Measurements from ENCODE around the gene DLEC1. TPM values are rescaled to one million over a fixed set of nuclear protein-coding genes. Genes with fewer than 3 reads are reported as not detected.
A peak's percentile ranks its signal among the peaks of the same experiment; 100 is the strongest.

Gene DLEC1
- total RNA-seq, 4 donors from 2014 or later: 0.20 to 4.1 (median 1.4) TPM

DNA sequence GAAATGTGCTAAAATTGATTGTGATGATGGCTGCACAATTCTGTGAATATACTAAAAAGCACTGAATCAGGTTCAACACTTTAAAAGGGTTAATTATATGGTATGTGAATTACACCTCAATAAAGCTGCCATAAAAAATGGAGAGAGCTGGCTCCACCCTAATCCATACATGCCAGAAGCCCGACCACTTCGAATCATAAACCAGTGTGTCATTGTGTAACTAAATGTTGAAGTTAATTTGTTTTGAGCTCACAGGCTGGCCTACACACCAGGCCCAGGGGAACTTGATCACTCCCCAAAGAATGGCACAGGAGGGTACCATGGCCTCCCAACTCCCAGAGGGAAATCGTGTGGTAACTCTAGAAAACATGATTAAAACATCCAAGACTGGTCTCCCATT, 23.5 kb upstream of the DLEC1 start:
- TF ChIP-seq POLR2AphosphoS5 (IDR thresholded peaks at IDR 0.05): peak in 1 of 3 donors; percentile 31
- TF ChIP-seq POLR2A (IDR thresholded peaks at IDR 0.05): no peak
- no peak for TF ChIP-seq EP300 (IDR thresholded peaks at IDR 0.05; ENCODE audit: low read depth)
- TF ChIP-seq, protein P1, sequence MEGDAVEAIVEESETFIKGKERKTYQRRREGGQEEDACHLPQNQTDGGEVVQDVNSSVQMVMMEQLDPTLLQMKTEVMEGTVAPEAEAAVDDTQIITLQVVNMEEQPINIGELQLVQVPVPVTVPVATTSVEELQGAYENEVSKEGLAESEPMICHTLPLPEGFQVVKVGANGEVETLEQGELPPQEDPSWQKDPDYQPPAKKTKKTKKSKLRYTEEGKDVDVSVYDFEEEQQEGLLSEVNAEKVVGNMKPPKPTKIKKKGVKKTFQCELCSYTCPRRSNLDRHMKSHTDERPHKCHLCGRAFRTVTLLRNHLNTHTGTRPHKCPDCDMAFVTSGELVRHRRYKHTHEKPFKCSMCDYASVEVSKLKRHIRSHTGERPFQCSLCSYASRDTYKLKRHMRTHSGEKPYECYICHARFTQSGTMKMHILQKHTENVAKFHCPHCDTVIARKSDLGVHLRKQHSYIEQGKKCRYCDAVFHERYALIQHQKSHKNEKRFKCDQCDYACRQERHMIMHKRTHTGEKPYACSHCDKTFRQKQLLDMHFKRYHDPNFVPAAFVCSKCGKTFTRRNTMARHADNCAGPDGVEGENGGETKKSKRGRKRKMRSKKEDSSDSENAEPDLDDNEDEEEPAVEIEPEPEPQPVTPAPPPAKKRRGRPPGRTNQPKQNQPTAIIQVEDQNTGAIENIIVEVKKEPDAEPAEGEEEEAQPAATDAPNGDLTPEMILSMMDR (IDR thresholded peaks at IDR 0.05): no peak
- H3K9me3 ChIP-seq: no peaks in the 10 kb centered on the region
- H3K4me3 ChIP-seq: no peak overlapping the region
- H3K4me1 ChIP-seq: peaks cover 0 to 40% (median 20%) of the 10 kb centered on the region in 4 donors
- H3K36me3 ChIP-seq: peaks cover 0 to 27% (median 4%) of the 10 kb centered on the region in 4 donors
- in situ Hi-C loops (cut with MboI; ENCODE audit: low pct_ligation_motif_present in 1 of 4, low pct_unique_long_range_greater_than_20kb in 1 of 4, low sequenced_read_pairs in 3 of 4): no loop called here
- H3K27ac ChIP-seq: peak overlapping the region; percentile 77 to 82 (median 80)
- WGBS, 2 donors (ENCODE audit: low coverage in 1 of 2): 52% methylated on average over 3 of the region's 3 CpGs; no CpG with 5 or more reads in 1 of the 2 donors
- no peak for DNase-seq
- intact Hi-C loops (cut with DNase I; ENCODE audit: low total_unique reads): no loop called here
- H3K27me3 ChIP-seq: no peaks in the 10 kb centered on the region

DNA sequence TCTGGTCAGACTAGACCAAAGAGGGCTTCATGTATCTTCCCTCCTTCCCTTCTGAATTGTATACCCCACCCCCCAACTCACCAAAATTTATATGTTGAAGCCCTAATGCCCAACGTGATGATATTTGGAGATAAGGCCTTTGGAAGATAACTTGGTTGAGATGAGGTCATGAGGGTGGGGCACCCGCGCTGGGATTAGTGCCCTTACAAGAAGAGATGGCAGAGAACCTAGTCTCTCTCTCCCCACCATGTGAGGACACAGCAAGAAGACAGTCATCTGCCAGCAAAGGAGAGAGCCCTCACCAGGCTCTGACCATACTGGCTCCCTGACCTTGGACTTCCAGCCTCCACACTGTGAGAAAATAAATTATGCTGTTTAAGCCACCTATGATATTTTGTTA, 23.0 kb upstream of the DLEC1 start:
- DNase-seq: no peak
- in situ Hi-C loops (cut with MboI; ENCODE audit: low pct_ligation_motif_present in 1 of 4, low pct_unique_long_range_greater_than_20kb in 1 of 4, low sequenced_read_pairs in 3 of 4): no loop called here
- Histone ChIP-seq H3K4me1 (peaks cover 0 to 40% (median 20%) of the 10 kb centered on the region in 4 donors), H3K27me3 (no peaks in the 10 kb centered on the region), H3K9me3 (no peaks in the 10 kb centered on the region), H3K4me3 (no peak overlapping the region), H3K27ac (peak overlapping the region; percentile 77 to 82 (median 80)), H3K36me3 (peaks cover 0 to 27% (median 4%) of the 10 kb centered on the region in 4 donors)
- intact Hi-C loops (cut with DNase I; ENCODE audit: low total_unique reads): no loop called here
- 61 to 80% methylated on average over 2 to 3 of the region's 3 CpGs for WGBS, 2 donors (ENCODE audit: low coverage in 1 of 2)
- TF ChIP-seq EP300 (IDR thresholded peaks at IDR 0.05; ENCODE audit: low read depth): no peak
- no peak for TF ChIP-seq POLR2A (IDR thresholded peaks at IDR 0.05)
- TF ChIP-seq POLR2AphosphoS5 (IDR thresholded peaks at IDR 0.05): no peak
- TF ChIP-seq, protein P1 (IDR thresholded peaks at IDR 0.05): no peak

DNA sequence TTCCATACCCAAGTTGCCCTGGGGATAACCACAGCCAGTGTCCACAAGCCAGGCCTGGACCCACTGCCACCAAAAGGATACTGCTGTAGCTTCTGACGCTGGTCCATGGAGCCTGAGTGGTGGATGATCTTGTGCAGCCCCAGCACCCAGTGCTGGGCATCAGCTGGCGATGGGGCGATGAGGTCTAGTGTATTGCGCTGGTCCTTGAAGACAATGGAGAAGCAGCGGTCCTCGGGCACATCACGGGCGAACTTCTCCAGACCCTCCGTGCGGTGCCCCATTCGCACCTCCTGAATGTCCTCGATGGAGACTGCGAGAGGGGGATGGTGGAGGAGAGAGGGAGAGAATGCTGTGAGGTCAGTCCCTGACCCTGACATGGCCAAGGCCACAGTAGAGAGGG, 22.6 kb upstream of the DLEC1 start:
- in situ Hi-C loops (cut with MboI; ENCODE audit: low pct_ligation_motif_present in 1 of 4, low pct_unique_long_range_greater_than_20kb in 1 of 4, low sequenced_read_pairs in 3 of 4): no loop called here
- no peak for DNase-seq
- intact Hi-C loops (cut with DNase I; ENCODE audit: low total_unique reads): no loop called here
- peaks cover 0 to 27% (median 4%) of the 10 kb centered on the region in 4 donors for H3K36me3 ChIP-seq
- H3K27ac ChIP-seq: peak overlapping the region; percentile 77 to 82 (median 80)
- H3K4me1 ChIP-seq: peaks cover 0 to 40% (median 20%) of the 10 kb centered on the region in 4 donors
- H3K27me3 ChIP-seq: no peaks in the 10 kb centered on the region
- no peaks in the 10 kb centered on the region for H3K9me3 ChIP-seq
- TF ChIP-seq POLR2A (IDR thresholded peaks at IDR 0.05) (no peak), POLR2AphosphoS5 (IDR thresholded peaks at IDR 0.05) (no peak), EP300 (IDR thresholded peaks at IDR 0.05; ENCODE audit: low read depth) (no peak)
- TF ChIP-seq, protein P1 (IDR thresholded peaks at IDR 0.05): no peak
- 97 to 100% methylated on average over 7 to 13 of the region's 13 CpGs for WGBS, 2 donors (ENCODE audit: low coverage in 1 of 2)
- no peak overlapping the region for H3K4me3 ChIP-seq

DNA sequence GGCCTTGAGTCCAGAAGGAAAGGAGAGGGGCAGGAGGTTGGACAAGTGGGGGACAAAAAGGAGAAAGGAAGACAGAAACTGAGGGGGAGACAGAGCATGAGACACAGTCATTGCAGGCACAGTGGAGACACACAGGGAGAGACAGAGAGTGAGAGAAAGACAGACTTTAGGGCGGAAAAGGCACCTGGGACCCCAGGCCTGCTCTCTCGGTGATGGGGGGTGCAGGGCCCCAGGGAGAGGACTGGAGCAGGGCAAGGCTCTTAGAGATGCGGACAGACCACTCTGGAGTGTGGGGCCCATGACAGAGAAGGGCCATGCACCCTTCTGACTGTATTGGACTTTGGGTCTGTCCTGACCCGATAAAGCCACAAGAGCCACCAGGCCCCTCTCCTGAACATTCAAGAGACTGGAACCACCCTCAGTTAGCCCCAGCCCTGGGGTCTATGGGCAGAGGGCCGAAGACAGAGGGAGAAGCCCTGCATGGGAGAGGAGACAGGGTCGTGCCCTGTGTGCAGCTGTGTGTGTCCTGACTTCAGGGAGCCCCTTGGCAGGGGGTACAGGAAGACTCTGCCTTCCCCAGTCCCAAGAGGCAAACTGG, 22.1 kb upstream of the DLEC1 start:
- WGBS, 2 donors (ENCODE audit: low coverage in 1 of 2): 70 to 73% methylated on average over 2 to 6 of the region's 6 CpGs
- no peaks in the 10 kb centered on the region for H3K9me3 ChIP-seq
- in situ Hi-C loops (cut with MboI; ENCODE audit: low pct_ligation_motif_present in 1 of 4, low pct_unique_long_range_greater_than_20kb in 1 of 4, low sequenced_read_pairs in 3 of 4): no loop called here
- H3K4me3 ChIP-seq: no peak overlapping the region
- no peak for DNase-seq
- no peaks in the 10 kb centered on the region for H3K27me3 ChIP-seq
- H3K4me1 ChIP-seq: peaks cover 0 to 40% (median 20%) of the 10 kb centered on the region in 4 donors
- TF ChIP-seq EP300 (IDR thresholded peaks at IDR 0.05; ENCODE audit: low read depth) (no peak), POLR2A (IDR thresholded peaks at IDR 0.05) (no peak), POLR2AphosphoS5 (IDR thresholded peaks at IDR 0.05) (no peak)
- TF ChIP-seq, protein P1 (IDR thresholded peaks at IDR 0.05): no peak
- H3K36me3 ChIP-seq: peaks cover 0 to 27% (median 4%) of the 10 kb centered on the region in 4 donors
- intact Hi-C loops (cut with DNase I; ENCODE audit: low total_unique reads): no loop called here
- H3K27ac ChIP-seq: peak overlapping the region in 1 of 4 donors; percentile 81
